Gastrocnemius medialis (tissue), 4 donors: ENCODE measurements around the gene OSBP2. TPM values are rescaled to one million over a fixed set of nuclear protein-coding genes. Genes with fewer than 3 reads are reported as not detected.

Experiments
- ATAC-seq, 2 donors: fragments of 150-250 bp; one replicate each; pipeline ENCODE4 v1.9.1; 2016
- DNase-seq, 2 donors: peaks; one replicate each; pipeline ENCODE4 v3.0.0-alpha.2; 2019
- H3K27ac ChIP-seq, 4 donors: fragments of 200-600 bp; sonication (generic); 1 replicate in 1 of 4; 2 replicates in 3 of 4; pipeline ENCODE4 v1.5.1; 2016 to 2018; ENCODE audit warnings: mild to moderate bottlenecking in 2 of 4, moderate library complexity in 1 of 4
- H3K27me3 ChIP-seq, 3 donors: fragments of 200-600 bp; sonication (generic) in 2 of 3; 1 replicate in 1 of 3; 2 replicates in 2 of 3; pipeline versions ENCODE4 v1.5.1 to v1.6.0; 2016 to 2019; ENCODE audit warnings: mild to moderate bottlenecking in 1 of 3, moderate library complexity in 1 of 3
- H3K36me3 ChIP-seq, 2 donors: fragments of 200-600 bp; sonication (generic) in 1 of 2; one replicate each; pipeline ENCODE4 v1.5.1; 2017 to 2018
- H3K4me1 ChIP-seq, 2 donors: fragments of 200-600 bp; sonication (generic) in 1 of 2; one replicate each; pipeline ENCODE4 v1.5.1; 2016 to 2017; ENCODE audit warnings: mild to moderate bottlenecking in 2 of 2
- H3K4me3 ChIP-seq, 4 donors: fragments of 200-600 bp; sonication (generic) in 3 of 4; 1 replicate in 1 of 4; 2 replicates in 3 of 4; pipeline ENCODE4 v1.5.1; 2016 to 2019; ENCODE audit warnings: mild to moderate bottlenecking in 2 of 4
- H3K9me3 ChIP-seq, 3 donors: fragments of 200-600 bp; sonication (generic) in 2 of 3; 1 replicate in 1 of 3; 2 replicates in 2 of 3; pipeline ENCODE4 v1.5.1; 2016 to 2019
- CTCF ChIP-seq, 5 experiments: fragments of 450-650 bp in 3 of 5; fragments of 200-600 bp in 2 of 5; sonication (generic) in 2 of 5; IDR thresholded peaks in 4 of 5; conservative IDR thresholded peaks in 1 of 5; 1 replicate in 4 of 5; 2 replicates in 1 of 5; pipeline ENCODE4 v1.5.1; 2016 to 2019; ENCODE audit warnings: antibody characterized with exemption in 5 of 5, mild to moderate bottlenecking in 3 of 5, moderate library complexity in 3 of 5
- POLR2A ChIP-seq, 2 donors: fragments of 450-650 bp; IDR thresholded peaks; one replicate each; pipeline ENCODE4 v1.6.1; 2017; ENCODE audit warnings: antibody characterized with exemption in 2 of 2, mild to moderate bottlenecking in 2 of 2, moderate library complexity in 2 of 2
- in situ Hi-C, 4 donors: fragments of 200-750 bp; cut with MboI; loops; one replicate each; pipeline versions ENCODE4 v1.15.0 to v1.8.0; 2017; ENCODE audit warnings: low sequenced_read_pairs in 4 of 4
- intact Hi-C: fragments of 100-400 bp; cut with DNase I; formaldehyde crosslinking; loops from one replicate; pipeline ENCODE4 v1.15.1; 2023; ENCODE audit warnings: low total_unique reads
- total RNA-seq, 4 donors: library from RNA; depleted of rRNA; stranded (reverse); fragments of >200 nt; gene quantifications; one replicate each; pipeline versions ENCODE4 v1.1.0 to v1.2.3, GENCODE V29; 2016

OSBP2 gene
- total RNA-seq, 4 donors from 2014 or later, result 2.8 to 4.3 (median 3.0) TPM

DNA sequence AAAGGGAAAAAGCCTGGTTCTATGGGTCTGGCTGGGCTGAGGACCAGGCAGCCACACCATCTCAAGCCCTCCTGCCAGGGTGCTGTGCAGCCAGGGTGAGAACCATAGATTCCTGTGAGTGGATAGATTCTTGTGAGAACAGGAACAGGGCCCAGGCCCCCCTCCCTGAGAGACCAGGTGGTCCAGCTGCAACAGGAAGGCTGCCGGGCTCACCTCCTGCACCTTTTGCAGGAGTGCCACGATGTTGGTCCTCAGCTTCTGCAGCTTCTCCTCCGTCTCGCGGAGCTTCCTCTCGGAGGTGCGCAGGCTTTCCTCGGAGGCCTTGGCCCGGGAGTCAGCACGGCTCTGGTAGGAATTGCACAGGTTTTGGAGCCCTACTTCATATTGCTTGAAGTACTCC, 233.1 kb downstream of the OSBP2 start:
- intact Hi-C loops, result no loop called here
- no peak for TF ChIP-seq POLR2A (IDR thresholded peaks at IDR 0.05)
- TF ChIP-seq CTCF (IDR thresholded peaks at IDR 0.05 in 4 of 5, conservative IDR thresholded peaks at IDR 0.05 in 1 of 5), result no peak
- H3K36me3 ChIP-seq, result peaks cover 0 to 75% of the 10 kb centered on the region in 2 donors
- no peak overlapping the region for H3K4me3 ChIP-seq
- no peak overlapping the region for H3K27ac ChIP-seq
- H3K9me3 ChIP-seq, result no peaks in the 10 kb centered on the region
- in situ Hi-C loops, result loop anchor here in 2 of 4 donors (10.0 kb wide), 1 partner anchor 293 kb away; the partner anchor contains the start of gene SLC35E4 (in 2 of the 2)
- DNase-seq (no peak), ATAC-seq (no peak)
- no peaks in the 10 kb centered on the region for H3K4me1 ChIP-seq
- no peaks in the 10 kb centered on the region for H3K27me3 ChIP-seq

GRCh38 chr22:30928401-30928800, 233.7 kb downstream of the OSBP2 start:
- Histone ChIP-seq H3K36me3 (peaks cover 0 to 81% of the 10 kb centered on the region in 2 donors), H3K9me3 (no peaks in the 10 kb centered on the region), H3K27me3 (no peaks in the 10 kb centered on the region), H3K4me3 (no peak overlapping the region), H3K27ac (no peak overlapping the region), H3K4me1 (no peaks in the 10 kb centered on the region)
- in situ Hi-C loops (loop anchor here in 2 of 4 donors (10.0 kb wide), 1 partner anchor 294 kb away; the partner anchor contains the start of gene SLC35E4 (in 2 of the 2)), intact Hi-C loops (no loop called here)
- ATAC-seq (no peak), DNase-seq (no peak)
- TF ChIP-seq CTCF (IDR thresholded peaks at IDR 0.05 in 4 of 5, conservative IDR thresholded peaks at IDR 0.05 in 1 of 5) (no peak), POLR2A (IDR thresholded peaks at IDR 0.05) (no peak)

- no peak overlapping the region for H3K4me3 ChIP-seq
- DNase-seq, result no peak
- intact Hi-C loops (no loop called here), in situ Hi-C loops (no loop called here)
- no peak overlapping the region for H3K27ac ChIP-seq
- H3K27me3 ChIP-seq, result no peaks in the 10 kb centered on the region
- no peaks in the 10 kb centered on the region for H3K4me1 ChIP-seq
- no peak for ATAC-seq
- H3K36me3 ChIP-seq, result peaks cover 3 to 96% of the 10 kb centered on the region in 2 donors
- TF ChIP-seq CTCF (IDR thresholded peaks at IDR 0.05 in 4 of 5, conservative IDR thresholded peaks at IDR 0.05 in 1 of 5) (no peak), POLR2A (IDR thresholded peaks at IDR 0.05) (no peak)
- H3K9me3 ChIP-seq, result no peaks in the 10 kb centered on the region
These were observed 235.6 kb downstream of the OSBP2 start for GRCh38 chr22:30930228-30930627.

DNA sequence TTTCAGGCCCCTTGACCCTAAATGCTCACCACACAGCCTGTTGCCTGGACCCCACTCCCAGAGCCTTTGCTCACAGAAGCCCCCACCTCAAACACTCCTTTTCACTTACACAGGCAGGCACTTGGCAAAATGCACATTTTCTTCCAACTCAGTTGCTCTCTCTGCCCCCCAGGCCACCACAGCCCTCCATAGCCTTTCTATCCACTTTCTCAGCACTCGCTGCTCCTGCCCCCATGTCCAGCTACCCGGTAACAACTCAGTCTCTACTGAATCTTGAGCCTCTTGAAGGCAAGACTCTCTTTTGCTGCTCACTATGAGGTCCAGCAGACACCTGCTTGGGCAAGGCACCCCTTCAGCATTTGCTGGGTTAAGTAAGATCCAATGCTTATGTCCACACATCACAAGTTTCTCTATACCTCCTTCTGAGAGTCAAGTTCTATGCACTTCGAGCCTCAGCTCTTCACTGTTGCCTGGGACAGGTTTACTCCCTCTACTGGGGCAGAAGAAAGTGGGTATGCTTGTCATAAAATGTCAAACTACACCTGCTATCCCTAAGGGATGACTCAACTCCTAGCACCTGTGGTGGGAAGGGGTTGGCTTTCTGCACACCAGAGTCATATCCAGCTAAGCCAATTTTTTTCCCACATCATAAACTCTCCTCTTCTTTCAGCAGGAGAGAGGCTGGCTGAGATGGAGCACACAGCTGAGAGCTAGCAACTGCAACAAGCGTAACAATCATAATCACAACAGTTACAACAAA, 237.0 kb downstream of the OSBP2 start:
- intact Hi-C loops (no loop called here), in situ Hi-C loops (no loop called here)
- H3K36me3 ChIP-seq, result peaks cover 3 to 100% of the 10 kb centered on the region in 2 donors
- H3K4me1 ChIP-seq, result no peaks in the 10 kb centered on the region
- H3K27me3 ChIP-seq, result no peaks in the 10 kb centered on the region
- DNase-seq (no peak), ATAC-seq (no peak)
- H3K4me3 ChIP-seq, result no peak overlapping the region
- H3K27ac ChIP-seq, result no peak overlapping the region
- no peak for TF ChIP-seq POLR2A (IDR thresholded peaks at IDR 0.05)
- TF ChIP-seq CTCF (IDR thresholded peaks at IDR 0.05 in 4 of 5, conservative IDR thresholded peaks at IDR 0.05 in 1 of 5), result no peak
- H3K9me3 ChIP-seq, result no peaks in the 10 kb centered on the region
